ENCODE data around the gene SLC5A4. TPM values are rescaled to one million over a fixed set of nuclear protein-coding genes. Genes with fewer than 3 reads are reported as not detected.
"Not testable (repeated sequence)": the region's sequence is repeated elsewhere in the genome, so short reads cannot be mapped to it uniquely, and the experiment has no call there.

Gene SLC5A4
- total and polyA plus RNA-seq, 2 donors from 2014 or later = 2.0 TPM; not detected in 1

- DNase-seq (no peak), FAIRE-seq (no peak)
- TF ChIP-seq CTCF (IDR thresholded peaks at IDR 0.05; ENCODE audit: borderline replicate concordance, extremely low read depth, insufficient read depth) = no peak
- intact Hi-C loops (cut with DNase I) = loop anchor here (10.0 kb wide), 1 partner anchor 292 kb away; no protein-coding TSS in a partner anchor
- H3K27ac ChIP-seq (ENCODE audit: low read depth in 2 of 2, low read length in 2 of 2) = no peak overlapping the region
- H3K4me3 ChIP-seq (ENCODE audit: low read length in 3 of 3) = no peak overlapping the region
- H3K36me3 ChIP-seq (ENCODE audit: control insufficient read depth in 2 of 3, insufficient read depth in 3 of 3, low read length in 3 of 3) = no peaks in the 10 kb centered on the region
- no peaks in the 10 kb centered on the region for H3K9me3 ChIP-seq (ENCODE audit: control insufficient read depth in 2 of 3, insufficient read depth in 1 of 3, low read length in 3 of 3)
- no peaks in the 10 kb centered on the region for H3K4me1 ChIP-seq (ENCODE audit: control insufficient read depth in 2 of 3, insufficient read depth in 2 of 3, low read depth in 1 of 3, low read length in 3 of 3)
- no peaks in the 10 kb centered on the region for H3K27me3 ChIP-seq (ENCODE audit: control insufficient read depth, insufficient read depth, low read length)
- H3K9ac ChIP-seq (ENCODE audit: low read length in 3 of 3) = no peak overlapping the region
These were observed 11.9 kb upstream of the SLC5A4 start for GRCh38 chr22:32267011-32267410.

DNA sequence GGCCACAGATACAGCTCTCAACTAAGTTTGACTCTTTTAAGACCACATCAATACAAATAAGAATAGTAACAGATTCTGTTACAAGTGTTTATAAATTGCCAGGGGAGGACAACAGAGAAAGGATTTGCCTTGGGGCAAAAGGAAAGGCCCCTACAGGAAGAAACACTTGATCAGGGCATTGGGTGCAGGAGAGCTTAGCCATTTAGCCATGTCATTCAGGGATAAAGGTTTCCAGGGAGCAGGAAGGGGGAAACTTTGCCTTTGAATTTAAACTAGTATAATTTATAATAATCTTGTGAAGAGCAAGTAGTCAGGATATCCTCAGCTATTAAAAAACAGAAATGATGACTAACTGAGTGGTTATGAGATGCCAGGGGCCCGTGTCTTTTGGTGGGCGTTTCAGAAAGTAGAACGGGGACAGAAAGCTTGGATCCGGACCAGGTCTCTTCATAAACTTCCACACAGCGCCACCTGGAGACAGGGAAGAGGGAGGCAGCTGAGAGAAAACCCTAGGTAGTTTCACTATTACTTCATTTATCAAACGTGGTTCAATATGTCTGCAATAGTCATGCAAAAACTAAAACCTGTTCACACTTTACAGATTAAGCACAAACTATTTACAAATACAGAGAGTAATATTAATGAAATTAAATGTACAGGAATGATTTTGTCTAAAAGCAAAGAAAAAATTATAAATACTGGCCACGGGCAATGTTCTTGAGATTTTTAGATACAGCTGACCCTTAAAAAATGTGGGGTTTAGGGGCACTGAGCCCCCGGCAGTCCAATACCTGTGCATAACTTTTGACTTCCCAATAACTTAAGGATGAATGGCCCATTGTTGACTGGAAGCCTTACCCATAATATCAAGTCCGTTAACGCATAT is 11.0 kb upstream of the SLC5A4 start:
- intact Hi-C loops (cut with DNase I) = loop anchor here (10.0 kb wide), 1 partner anchor 291 kb away; no protein-coding TSS in a partner anchor
- Histone ChIP-seq H3K4me3 (ENCODE audit: low read length in 3 of 3) (peak overlapping the region in 1 of 3 donors; percentile 44), H3K9me3 (ENCODE audit: control insufficient read depth in 2 of 3, insufficient read depth in 1 of 3, low read length in 3 of 3) (peaks cover 0 to 2% (median 0%) of the 10 kb centered on the region in 3 donors), H3K27me3 (ENCODE audit: control insufficient read depth, insufficient read depth, low read length) (no peaks in the 10 kb centered on the region), H3K9ac (ENCODE audit: low read length in 3 of 3) (no peak overlapping the region), H3K36me3 (ENCODE audit: control insufficient read depth in 2 of 3, insufficient read depth in 3 of 3, low read length in 3 of 3) (no peaks in the 10 kb centered on the region), H3K27ac (ENCODE audit: low read depth in 2 of 2, low read length in 2 of 2) (no peak overlapping the region), H3K4me1 (ENCODE audit: control insufficient read depth in 2 of 3, insufficient read depth in 2 of 3, low read depth in 1 of 3, low read length in 3 of 3) (no peaks in the 10 kb centered on the region)
- TF ChIP-seq CTCF (IDR thresholded peaks at IDR 0.05; ENCODE audit: borderline replicate concordance, extremely low read depth, insufficient read depth) = peak; percentile 73
- peak; percentile 77 for FAIRE-seq
- DNase-seq = peak in 3 of 5 donors; percentile 58 to 90 (median 69)

DNA sequence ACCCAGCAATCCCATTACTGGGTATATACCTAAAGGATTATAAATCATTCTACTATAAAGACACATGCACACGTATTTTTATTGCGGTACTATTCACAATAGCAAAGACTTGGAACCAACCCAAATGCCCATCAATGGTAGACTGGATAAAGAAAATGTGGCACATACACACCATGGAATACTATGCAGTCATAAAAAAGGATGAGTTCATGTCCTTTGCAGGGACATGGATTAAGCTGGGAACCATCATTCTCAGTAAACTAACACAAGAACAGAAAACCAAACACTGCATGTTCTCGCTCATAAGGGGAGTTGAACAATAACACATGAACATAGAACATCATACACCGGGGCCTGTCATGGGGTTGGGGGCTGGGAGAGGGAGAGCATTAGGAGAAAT is 8.5 kb upstream of the SLC5A4 start:
- intact Hi-C loops (cut with DNase I) = loop anchor here (10.0 kb wide), 1 partner anchor 289 kb away; no protein-coding TSS in a partner anchor
- H3K4me3 ChIP-seq (ENCODE audit: low read length in 3 of 3); H3K9me3 ChIP-seq (ENCODE audit: control insufficient read depth in 2 of 3, insufficient read depth in 1 of 3, low read length in 3 of 3); H3K4me1 ChIP-seq (ENCODE audit: control insufficient read depth in 2 of 3, insufficient read depth in 2 of 3, low read depth in 1 of 3, low read length in 3 of 3); H3K27ac ChIP-seq (ENCODE audit: low read depth in 2 of 2, low read length in 2 of 2); DNase-seq; FAIRE-seq; H3K27me3 ChIP-seq (ENCODE audit: control insufficient read depth, insufficient read depth, low read length); H3K9ac ChIP-seq (ENCODE audit: low read length in 3 of 3); H3K36me3 ChIP-seq (ENCODE audit: control insufficient read depth in 2 of 3, insufficient read depth in 3 of 3, low read length in 3 of 3): not testable (repeated sequence)

- FAIRE-seq (no peak), DNase-seq (no peak)
- TF ChIP-seq CTCF (IDR thresholded peaks at IDR 0.05; ENCODE audit: borderline replicate concordance, extremely low read depth, insufficient read depth) = no peak
- Histone ChIP-seq H3K36me3 (ENCODE audit: control insufficient read depth in 2 of 3, insufficient read depth in 3 of 3, low read length in 3 of 3) (no peaks in the 10 kb centered on the region), H3K9me3 (ENCODE audit: control insufficient read depth in 2 of 3, insufficient read depth in 1 of 3, low read length in 3 of 3) (peaks cover 0 to 2% (median 0%) of the 10 kb centered on the region in 3 donors), H3K4me1 (ENCODE audit: control insufficient read depth in 2 of 3, insufficient read depth in 2 of 3, low read depth in 1 of 3, low read length in 3 of 3) (no peaks in the 10 kb centered on the region), H3K9ac (ENCODE audit: low read length in 3 of 3) (no peak overlapping the region), H3K27me3 (ENCODE audit: control insufficient read depth, insufficient read depth, low read length) (no peaks in the 10 kb centered on the region), H3K27ac (ENCODE audit: low read depth in 2 of 2, low read length in 2 of 2) (no peak overlapping the region), H3K4me3 (ENCODE audit: low read length in 3 of 3) (no peak overlapping the region)
- intact Hi-C loops (cut with DNase I) = loop anchor here (10.0 kb wide), 1 partner anchor 287 kb away; no protein-coding TSS in a partner anchor
These were observed 6.2 kb upstream of the SLC5A4 start for GRCh38 chr22:32261306-32261705.
